Stimulated activated CD8-positive, alpha-beta memory T cell treated with anti-CD3 and anti-CD28 coated beads, Interleukin-15, amount 100 ng/mL, for 1 hour (primary cell): ENCODE data around the gene FAM163B.

Experiments
- DNase-seq: peaks from one replicate; pipeline ENCODE4 v3.0.0-alpha.2; 2020; ENCODE audit warnings: low read depth

The FAM163B gene

GRCh38 chr9:133615606-133616188 is 6.5 kb upstream of the FAM163B start:
- no peak for DNase-seq

- no peak for DNase-seq
Measured at GRCh38 chr9:133615186-133615585, 6.0 kb upstream of the FAM163B start.

GRCh38 chr9:133614678-133615077 is 5.5 kb upstream of the FAM163B start:
- no peak for DNase-seq

GRCh38 chr9:133614056-133614455 is 4.9 kb upstream of the FAM163B start:
- DNase-seq = no peak

GRCh38 chr9:133613432-133613831 is 4.2 kb upstream of the FAM163B start:
- DNase-seq = no peak

- no peak for DNase-seq
Measured at GRCh38 chr9:133612816-133613215, 3.6 kb upstream of the FAM163B start.

- DNase-seq = no peak
Measured at GRCh38 chr9:133612051-133612450, 2.9 kb upstream of the FAM163B start.

- no peak for DNase-seq
Measured at GRCh38 chr9:133610845-133611244, 1.7 kb upstream of the FAM163B start.

- DNase-seq = no peak
Measured at GRCh38 chr9:133608889-133609288, 300 bp downstream of the FAM163B start.

- DNase-seq = no peak
Measured at GRCh38 chr9:133608382-133608781, 807 bp downstream of the FAM163B start.

- DNase-seq = no peak
Measured at GRCh38 chr9:133607976-133608375, 1.2 kb downstream of the FAM163B start.

- no peak for DNase-seq
Measured at GRCh38 chr9:133607381-133607780, 1.8 kb downstream of the FAM163B start.

GRCh38 chr9:133606708-133607025 is 2.5 kb downstream of the FAM163B start:
- DNase-seq = no peak

- DNase-seq = no peak
Measured at GRCh38 chr9:133605856-133606707, 3.1 kb downstream of the FAM163B start.

- no peak for DNase-seq
Measured at GRCh38 chr9:133605446-133605845, 3.7 kb downstream of the FAM163B start.

GRCh38 chr9:133604856-133605255 is 4.3 kb downstream of the FAM163B start:
- no peak for DNase-seq

- DNase-seq = peak; percentile 14
Measured at GRCh38 chr9:133604214-133604613, 5.0 kb downstream of the FAM163B start.

GRCh38 chr9:133603135-133603927 is 5.9 kb downstream of the FAM163B start:
- DNase-seq = no peak

GRCh38 chr9:133602277-133602676 is 6.9 kb downstream of the FAM163B start:
- no peak for DNase-seq

GRCh38 chr9:133601746-133602145 is 7.4 kb downstream of the FAM163B start:
- DNase-seq = no peak

GRCh38 chr9:133600739-133601138 is 8.4 kb downstream of the FAM163B start:
- DNase-seq = no peak

GRCh38 chr9:133599470-133600173 is 9.6 kb downstream of the FAM163B start:
- DNase-seq = no peak
